Suprapubic skin (tissue), 4 donors: Measurements from ENCODE around the gene BAZ2B. TPM values are rescaled to one million over a fixed set of nuclear protein-coding genes. Genes with fewer than 3 reads are reported as not detected.

Experiments
- DNase-seq, 2 donors: peaks; one replicate each; pipeline ENCODE4 v3.0.0-alpha.2; 2019; ENCODE audit warnings: low spot score in 2 of 2
- H3K27ac ChIP-seq: fragments of 200-600 bp; sonication (generic); one replicate; pipeline ENCODE4 v1.5.1; 2019
- H3K27me3 ChIP-seq: fragments of 200-600 bp; sonication (generic); one replicate; pipeline ENCODE4 v1.5.1; 2019
- H3K36me3 ChIP-seq: fragments of 200-600 bp; sonication (generic); one replicate; pipeline ENCODE4 v1.5.1; 2019
- H3K4me1 ChIP-seq: fragments of 200-600 bp; sonication (generic); one replicate; pipeline ENCODE4 v1.5.1; 2019
- H3K4me3 ChIP-seq: fragments of 200-600 bp; sonication (generic); one replicate; pipeline ENCODE4 v1.5.1; 2019; ENCODE audit warnings: mild to moderate bottlenecking
- H3K9me3 ChIP-seq: fragments of 200-600 bp; sonication (generic); one replicate; pipeline ENCODE4 v1.5.1; 2019
- EP300 ChIP-seq: sonication (generic); formaldehyde crosslinking; IDR thresholded peaks from one replicate; pipeline ENCODE4 v1.6.1; 2017; ENCODE audit warnings: antibody characterized with exemption
- POLR2A ChIP-seq, 2 donors: fragments of 450-650 bp; IDR thresholded peaks; one replicate each; pipeline ENCODE4 v1.6.1; 2017; ENCODE audit warnings: antibody characterized with exemption in 2 of 2, mild to moderate bottlenecking in 2 of 2, moderate library complexity in 2 of 2
- POLR2AphosphoS5 ChIP-seq, 3 donors: sonication (generic); formaldehyde crosslinking; IDR thresholded peaks; one replicate each; pipeline ENCODE4 v1.6.1; 2017; ENCODE audit warnings: antibody characterized with exemption in 3 of 3
- WGBS: methylation state at CpG from one replicate; pipeline ENCODE4 v1.1.5; 2018; 5-methylcytosine and 5-hydroxymethylcytosine counted together
- total RNA-seq, 4 donors: library from RNA; depleted of rRNA; stranded (reverse); fragments of >200 nt; gene quantifications; one replicate each; pipeline ENCODE4 v1.1.0, GENCODE V29; 2016
- TF ChIP-seq, protein P1 (sequence below), 2 donors: fragments of 200-600 bp in 1 of 2; fragments of 450-650 bp in 1 of 2; sonication (generic) in 1 of 2; IDR thresholded peaks; one replicate each; pipeline ENCODE4 v1.5.1; 2016 to 2019; ENCODE audit warnings: antibody characterized with exemption in 2 of 2, mild to moderate bottlenecking in 1 of 2, moderate library complexity in 1 of 2

The BAZ2B gene
- total RNA-seq, 4 donors from 2014 or later, result 61.7 to 185 (median 80.8) TPM

- H3K9me3 ChIP-seq, result no peaks in the 10 kb centered on the region
- no peak overlapping the region for H3K4me3 ChIP-seq
- no peak for TF ChIP-seq POLR2AphosphoS5 (IDR thresholded peaks at IDR 0.05)
- TF ChIP-seq POLR2A (IDR thresholded peaks at IDR 0.05), result no peak
- TF ChIP-seq, protein P1, sequence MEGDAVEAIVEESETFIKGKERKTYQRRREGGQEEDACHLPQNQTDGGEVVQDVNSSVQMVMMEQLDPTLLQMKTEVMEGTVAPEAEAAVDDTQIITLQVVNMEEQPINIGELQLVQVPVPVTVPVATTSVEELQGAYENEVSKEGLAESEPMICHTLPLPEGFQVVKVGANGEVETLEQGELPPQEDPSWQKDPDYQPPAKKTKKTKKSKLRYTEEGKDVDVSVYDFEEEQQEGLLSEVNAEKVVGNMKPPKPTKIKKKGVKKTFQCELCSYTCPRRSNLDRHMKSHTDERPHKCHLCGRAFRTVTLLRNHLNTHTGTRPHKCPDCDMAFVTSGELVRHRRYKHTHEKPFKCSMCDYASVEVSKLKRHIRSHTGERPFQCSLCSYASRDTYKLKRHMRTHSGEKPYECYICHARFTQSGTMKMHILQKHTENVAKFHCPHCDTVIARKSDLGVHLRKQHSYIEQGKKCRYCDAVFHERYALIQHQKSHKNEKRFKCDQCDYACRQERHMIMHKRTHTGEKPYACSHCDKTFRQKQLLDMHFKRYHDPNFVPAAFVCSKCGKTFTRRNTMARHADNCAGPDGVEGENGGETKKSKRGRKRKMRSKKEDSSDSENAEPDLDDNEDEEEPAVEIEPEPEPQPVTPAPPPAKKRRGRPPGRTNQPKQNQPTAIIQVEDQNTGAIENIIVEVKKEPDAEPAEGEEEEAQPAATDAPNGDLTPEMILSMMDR (IDR thresholded peaks at IDR 0.05), result no peak
- TF ChIP-seq EP300, result no peak
- no peaks in the 10 kb centered on the region for H3K4me1 ChIP-seq
- H3K27ac ChIP-seq, result no peak overlapping the region
- H3K27me3 ChIP-seq, result no peaks in the 10 kb centered on the region
- DNase-seq, result no peak
- peaks cover 57% of the 10 kb centered on the region for H3K36me3 ChIP-seq
Measured at GRCh38 chr2:159445307-159445706, 171.0 kb downstream of the BAZ2B start.

- peaks cover 57% of the 10 kb centered on the region for H3K36me3 ChIP-seq
- no peak for DNase-seq
- TF ChIP-seq POLR2A (IDR thresholded peaks at IDR 0.05) (no peak), POLR2AphosphoS5 (IDR thresholded peaks at IDR 0.05) (no peak), EP300 (no peak)
- TF ChIP-seq, protein P1 (IDR thresholded peaks at IDR 0.05), result no peak
- no peaks in the 10 kb centered on the region for H3K9me3 ChIP-seq
- H3K27me3 ChIP-seq, result no peaks in the 10 kb centered on the region
- H3K4me3 ChIP-seq, result no peak overlapping the region
- H3K4me1 ChIP-seq, result no peaks in the 10 kb centered on the region
- no peak overlapping the region for H3K27ac ChIP-seq
Measured at GRCh38 chr2:159444754-159445153, 171.6 kb downstream of the BAZ2B start.

- DNase-seq, result no peak
- WGBS, result 91% methylated on average over 2 of the region's 2 CpGs
- TF ChIP-seq, protein P1 (IDR thresholded peaks at IDR 0.05), result no peak
- TF ChIP-seq POLR2A (IDR thresholded peaks at IDR 0.05) (no peak), POLR2AphosphoS5 (IDR thresholded peaks at IDR 0.05) (no peak), EP300 (no peak)
- Histone ChIP-seq H3K4me1 (no peaks in the 10 kb centered on the region), H3K9me3 (no peaks in the 10 kb centered on the region), H3K27me3 (no peaks in the 10 kb centered on the region), H3K4me3 (no peak overlapping the region), H3K27ac (no peak overlapping the region), H3K36me3 (peaks cover 71% of the 10 kb centered on the region)
Measured at GRCh38 chr2:159442159-159442852, 174.0 kb downstream of the BAZ2B start.

DNA sequence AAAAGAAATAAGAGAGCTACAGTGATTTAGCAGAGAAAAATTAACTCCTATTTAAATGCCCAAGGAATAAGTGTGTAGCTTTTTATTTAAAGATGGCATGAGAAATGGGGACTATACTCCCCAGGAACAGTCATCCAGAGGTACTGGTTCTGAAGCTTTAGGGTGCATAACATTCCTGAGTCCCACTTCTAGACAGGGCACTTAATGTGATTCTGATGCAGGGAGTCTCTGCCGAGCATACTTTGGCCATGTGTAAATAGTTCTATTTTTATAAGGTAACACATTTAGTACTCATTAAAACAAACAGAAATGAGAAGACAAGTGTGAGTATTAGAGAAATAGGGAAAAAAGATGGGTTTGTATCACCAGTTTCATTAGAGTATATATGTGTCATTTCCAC lies 175.2 kb downstream of the BAZ2B start:
- TF ChIP-seq, protein P1 (IDR thresholded peaks at IDR 0.05), result no peak
- no peak for TF ChIP-seq POLR2A (IDR thresholded peaks at IDR 0.05)
- no peak for TF ChIP-seq POLR2AphosphoS5 (IDR thresholded peaks at IDR 0.05)
- no peak for TF ChIP-seq EP300
- Histone ChIP-seq H3K36me3 (peaks cover 71% of the 10 kb centered on the region), H3K4me3 (no peak overlapping the region), H3K4me1 (no peaks in the 10 kb centered on the region), H3K27ac (no peak overlapping the region), H3K27me3 (no peaks in the 10 kb centered on the region), H3K9me3 (no peaks in the 10 kb centered on the region)
- WGBS, result 72% methylated on average over 1 of the region's 1 CpG
- no peak for DNase-seq

GRCh38 chr2:159439421-159439820 lies 176.9 kb downstream of the BAZ2B start:
- peaks cover 63% of the 10 kb centered on the region for H3K36me3 ChIP-seq
- H3K27me3 ChIP-seq, result no peaks in the 10 kb centered on the region
- DNase-seq, result no peak
- TF ChIP-seq POLR2A (IDR thresholded peaks at IDR 0.05) (no peak), EP300 (no peak), POLR2AphosphoS5 (IDR thresholded peaks at IDR 0.05) (no peak)
- TF ChIP-seq, protein P1 (IDR thresholded peaks at IDR 0.05), result no peak
- H3K4me3 ChIP-seq, result no peak overlapping the region
- no peaks in the 10 kb centered on the region for H3K4me1 ChIP-seq
- H3K9me3 ChIP-seq, result no peaks in the 10 kb centered on the region
- no peak overlapping the region for H3K27ac ChIP-seq
